ENCODE measurements around the gene TBC1D20. TPM values are rescaled to one million over a fixed set of nuclear protein-coding genes. Genes with fewer than 3 reads are reported as not detected.

TBC1D20 gene
- total RNA-seq, 1 donor from 2014 or later = 20.9 TPM

DNA sequence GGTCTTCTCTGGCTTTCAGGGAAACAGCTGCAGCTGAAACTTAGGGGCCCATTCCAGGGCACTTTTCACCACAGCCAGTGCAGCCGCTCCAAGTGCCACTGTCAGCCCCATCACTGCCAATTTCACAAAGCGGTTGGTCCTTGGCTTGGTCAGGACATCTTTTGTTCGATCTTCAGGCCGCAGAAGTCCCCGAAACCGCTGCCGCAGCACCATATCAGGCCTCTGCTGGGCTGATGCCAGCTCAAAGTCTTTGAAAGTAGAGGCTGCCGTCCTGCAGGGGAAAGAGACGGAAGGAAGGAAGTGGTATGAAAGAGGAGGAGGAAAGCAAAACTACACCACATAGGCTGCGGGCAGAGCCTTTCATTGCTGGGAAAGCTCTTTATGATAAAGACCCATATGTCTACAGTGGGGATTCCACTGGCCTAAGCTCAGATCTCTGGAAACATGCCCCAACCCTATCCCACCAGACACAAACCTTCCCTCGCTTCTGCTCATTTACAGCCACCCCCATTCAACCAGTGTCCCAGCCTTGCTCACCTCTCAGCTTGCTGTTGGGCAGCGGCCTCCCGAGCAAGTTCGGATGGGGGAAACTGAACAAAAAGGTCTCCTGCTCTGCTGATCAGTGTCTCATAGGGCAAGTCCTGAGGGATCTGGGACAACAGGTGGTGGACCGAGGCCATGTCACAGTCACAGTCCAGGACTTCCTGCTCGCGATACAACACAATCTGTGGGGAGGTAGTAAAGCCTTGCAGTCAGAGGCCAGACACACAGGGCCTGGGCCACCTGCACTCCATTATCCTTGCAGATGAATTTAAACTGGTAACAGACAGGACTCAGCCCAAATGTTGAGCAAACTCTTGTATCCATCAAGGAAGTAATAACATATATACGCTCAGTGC, 23.5 kb downstream of the TBC1D20 start:
- DNase-seq (ENCODE audit: low spot score) = peak; percentile 30

DNA sequence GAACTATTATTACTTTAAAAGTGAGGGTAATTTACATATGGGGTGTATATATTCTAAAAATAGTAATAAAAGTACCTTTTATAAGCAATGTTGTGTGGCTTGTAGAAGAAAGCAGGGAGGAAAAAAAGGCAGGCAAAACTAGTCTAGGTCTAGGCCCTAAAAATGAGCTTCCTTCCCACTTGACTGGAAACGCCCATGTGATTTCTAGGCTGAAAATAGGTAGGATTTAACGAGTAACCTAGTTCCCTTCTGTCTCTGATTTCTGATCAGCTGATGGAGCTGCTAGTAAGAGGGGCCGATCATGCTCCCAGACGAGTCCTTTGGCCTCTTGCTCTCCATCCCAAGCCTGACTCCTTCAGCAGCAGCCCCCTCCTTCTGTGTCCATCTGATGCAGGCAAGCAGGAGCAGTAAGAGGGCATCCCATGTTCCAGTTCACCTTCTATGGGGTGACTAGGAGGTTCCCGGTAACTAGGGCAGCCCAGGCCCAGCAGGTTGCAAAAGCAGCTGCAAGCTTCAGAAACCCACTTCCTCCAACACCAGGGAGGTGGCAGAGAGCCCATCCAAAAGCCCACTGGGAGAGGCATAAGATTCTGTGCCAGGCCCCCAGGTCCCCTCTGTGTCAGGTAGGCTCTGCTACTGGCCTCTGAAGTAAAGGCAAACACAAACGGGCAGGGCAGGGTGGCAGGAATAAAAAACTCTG, 24.4 kb downstream of the TBC1D20 start:
- DNase-seq (ENCODE audit: low spot score) = no peak

DNA sequence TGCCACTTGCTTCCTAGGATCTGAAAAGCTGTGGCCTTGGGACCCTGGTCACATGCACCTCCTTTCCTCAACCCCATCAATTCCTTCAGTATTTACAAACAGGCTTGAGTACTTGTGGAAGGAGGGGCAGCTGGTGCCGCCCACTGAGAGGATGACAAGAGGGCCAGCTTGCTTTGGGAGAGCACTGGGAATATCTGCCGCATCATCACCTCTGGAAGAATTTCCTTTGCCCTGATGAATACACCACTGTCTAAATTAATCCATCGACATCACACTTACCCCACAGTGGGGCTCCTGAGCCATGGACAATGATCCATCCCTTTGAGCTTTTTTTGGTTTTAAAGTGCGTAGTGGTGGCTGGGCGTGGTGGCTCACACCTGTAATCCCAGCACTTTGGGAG, 25.9 kb downstream of the TBC1D20 start:
- DNase-seq (ENCODE audit: low spot score) = no peak

DNA sequence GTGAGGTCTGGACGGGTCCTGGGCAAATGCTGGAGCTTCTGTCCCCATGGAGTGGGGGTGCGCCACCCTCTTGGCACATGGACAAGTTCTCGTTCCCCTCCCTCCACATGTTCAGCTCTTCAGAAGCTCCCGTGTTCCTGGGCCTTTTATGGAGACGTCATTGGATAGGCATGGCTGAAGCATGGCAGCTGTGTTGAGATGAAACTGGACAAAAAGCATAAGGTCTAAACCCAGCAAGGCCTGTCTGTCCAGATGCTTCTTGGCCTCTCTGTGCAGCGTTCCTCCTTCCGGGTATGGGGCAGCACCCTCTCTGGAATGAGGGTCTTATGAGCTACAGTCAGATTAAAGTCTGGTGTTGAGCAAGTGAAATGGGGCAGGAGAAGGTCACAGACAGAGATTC, 26.8 kb downstream of the TBC1D20 start:
- DNase-seq (ENCODE audit: low spot score) = no peak

DNA sequence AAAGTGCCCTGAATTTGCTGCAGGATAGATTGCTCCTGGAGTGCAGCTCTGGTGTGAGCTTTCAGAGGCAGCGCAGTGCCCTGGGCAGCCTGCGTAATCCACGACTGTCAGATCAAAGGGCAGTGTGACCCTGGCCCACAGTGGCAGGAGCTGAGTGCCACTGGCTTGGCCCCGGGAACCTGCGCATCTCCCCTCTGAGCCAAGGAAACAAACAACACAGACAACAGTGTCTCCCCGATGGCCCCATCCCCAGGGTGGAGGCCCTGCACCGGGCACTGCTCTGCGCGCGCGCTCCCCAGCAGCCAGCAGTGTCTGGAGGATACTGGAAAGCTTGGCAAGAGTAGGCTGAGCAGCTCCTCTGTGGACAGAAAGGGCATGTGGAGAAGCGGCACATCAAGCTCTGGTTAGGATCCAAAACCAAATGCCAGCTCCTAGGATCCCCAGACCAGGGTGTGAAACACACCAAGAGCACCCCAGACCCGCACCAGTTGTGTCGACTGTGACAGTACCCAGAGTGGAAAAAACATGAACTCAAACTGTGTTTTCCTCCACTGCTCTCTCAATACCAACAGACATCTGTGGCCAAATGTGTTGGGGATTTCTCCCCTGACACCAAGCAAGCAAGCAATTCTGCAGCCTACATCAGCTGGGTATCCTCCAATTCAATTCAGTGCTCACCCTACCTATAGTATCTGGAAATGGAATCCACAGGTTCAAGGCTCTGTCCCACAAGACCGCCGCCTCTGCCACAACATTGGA, 27.5 kb downstream of the TBC1D20 start:
- DNase-seq (ENCODE audit: low spot score) = no peak

DNA sequence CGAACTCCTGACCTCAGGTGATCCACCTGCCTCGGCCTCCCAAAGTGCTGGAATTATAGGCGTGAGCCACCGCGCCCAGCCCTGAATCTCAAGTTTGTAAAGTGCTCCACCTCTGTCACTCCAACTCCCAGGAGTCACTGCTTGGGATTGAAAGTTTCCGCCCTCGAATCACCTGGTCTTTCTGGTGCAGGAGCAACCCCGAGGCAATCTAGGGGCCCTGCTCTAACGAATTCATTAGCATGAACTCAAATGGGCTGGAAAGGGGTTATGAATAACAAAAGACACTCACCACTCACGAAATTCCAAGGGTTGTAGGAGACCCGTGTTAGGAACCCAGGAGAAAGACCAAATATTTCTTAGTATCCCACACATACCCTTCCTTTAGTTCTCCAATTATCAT, 28.1 kb downstream of the TBC1D20 start:
- DNase-seq (ENCODE audit: low spot score) = no peak

DNA sequence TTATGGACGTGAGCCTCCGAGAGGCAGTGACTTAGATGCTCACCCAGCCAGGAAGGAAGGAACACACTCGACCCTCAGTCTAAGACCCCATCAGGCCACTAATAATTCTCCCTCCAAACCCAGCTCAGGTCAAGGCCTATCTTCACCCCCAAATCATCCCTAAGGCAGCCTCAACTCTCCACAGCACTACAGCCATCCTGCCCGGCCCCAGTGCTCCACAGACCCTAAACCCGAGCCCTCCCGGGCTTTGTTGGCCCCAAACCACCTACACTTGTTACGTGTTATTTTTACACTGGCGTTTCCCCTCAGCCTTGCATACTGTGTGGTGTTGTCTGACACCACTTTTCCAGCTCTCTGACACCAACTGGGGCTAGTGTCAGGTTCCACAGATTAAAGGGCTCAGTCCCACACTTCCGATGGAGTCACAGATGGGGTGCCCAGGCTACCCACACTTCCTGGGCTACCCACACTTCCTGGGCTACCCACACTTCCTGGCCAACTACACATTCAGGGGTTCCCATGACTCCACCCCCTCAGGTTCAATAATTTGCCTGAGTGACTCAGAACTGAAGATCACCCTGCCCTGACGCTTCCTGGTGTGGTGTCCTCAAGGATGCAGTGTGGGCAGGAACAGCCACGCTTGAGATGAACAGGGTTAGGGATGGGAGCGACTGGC, 28.9 kb downstream of the TBC1D20 start:
- DNase-seq (ENCODE audit: low spot score) = no peak

DNA sequence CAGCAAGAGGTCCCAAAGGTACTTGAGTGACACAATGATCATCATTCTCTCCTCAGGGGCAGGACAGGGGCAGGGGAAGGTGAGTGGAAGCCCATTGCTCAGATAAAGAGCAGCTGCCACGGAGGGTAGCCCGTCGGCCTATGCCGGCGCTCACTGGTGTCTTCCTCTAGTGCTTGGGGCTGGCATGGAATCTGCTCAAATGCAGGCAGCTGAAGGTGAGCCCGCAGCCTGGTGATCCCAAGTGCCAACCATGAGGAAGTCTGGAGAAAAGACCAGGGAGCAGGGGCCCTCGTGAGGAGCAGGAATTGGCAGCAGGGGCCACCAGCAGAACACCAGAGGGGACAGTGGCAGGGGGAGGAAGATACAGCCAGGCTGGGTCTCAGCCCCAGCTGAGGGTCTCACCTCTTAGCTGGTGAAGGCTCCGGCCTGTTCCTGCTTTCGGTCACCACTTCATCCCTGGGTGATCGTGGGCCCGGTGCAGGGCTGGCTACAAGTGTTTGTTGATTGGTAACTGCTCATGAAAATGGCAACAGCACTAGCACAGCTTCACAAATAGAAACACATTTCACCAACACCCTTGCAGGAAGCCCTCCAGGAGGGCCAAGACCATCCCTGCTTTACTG, 29.5 kb downstream of the TBC1D20 start:
- no peak for DNase-seq (ENCODE audit: low spot score)

DNA sequence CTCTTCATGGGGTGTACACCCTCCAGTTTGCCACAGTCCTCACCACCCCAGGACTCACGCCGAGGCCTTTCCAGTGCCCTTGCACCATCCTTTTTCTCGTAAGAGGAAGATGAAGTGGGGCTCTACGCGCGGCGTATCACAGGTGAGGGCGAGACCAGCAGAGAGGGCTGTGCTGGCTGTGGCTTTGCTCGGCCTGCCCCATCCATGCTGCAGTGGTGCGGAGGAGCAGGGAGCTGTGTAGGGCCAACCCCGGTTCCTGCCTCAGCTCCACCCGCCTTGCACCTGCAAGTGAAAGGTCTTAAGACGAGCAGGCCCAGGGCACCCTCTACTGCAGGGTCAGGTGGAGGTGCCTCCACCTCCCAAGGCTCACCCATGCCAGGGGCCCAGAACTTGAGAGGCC, 30.1 kb downstream of the TBC1D20 start:
- no peak for DNase-seq (ENCODE audit: low spot score)

DNA sequence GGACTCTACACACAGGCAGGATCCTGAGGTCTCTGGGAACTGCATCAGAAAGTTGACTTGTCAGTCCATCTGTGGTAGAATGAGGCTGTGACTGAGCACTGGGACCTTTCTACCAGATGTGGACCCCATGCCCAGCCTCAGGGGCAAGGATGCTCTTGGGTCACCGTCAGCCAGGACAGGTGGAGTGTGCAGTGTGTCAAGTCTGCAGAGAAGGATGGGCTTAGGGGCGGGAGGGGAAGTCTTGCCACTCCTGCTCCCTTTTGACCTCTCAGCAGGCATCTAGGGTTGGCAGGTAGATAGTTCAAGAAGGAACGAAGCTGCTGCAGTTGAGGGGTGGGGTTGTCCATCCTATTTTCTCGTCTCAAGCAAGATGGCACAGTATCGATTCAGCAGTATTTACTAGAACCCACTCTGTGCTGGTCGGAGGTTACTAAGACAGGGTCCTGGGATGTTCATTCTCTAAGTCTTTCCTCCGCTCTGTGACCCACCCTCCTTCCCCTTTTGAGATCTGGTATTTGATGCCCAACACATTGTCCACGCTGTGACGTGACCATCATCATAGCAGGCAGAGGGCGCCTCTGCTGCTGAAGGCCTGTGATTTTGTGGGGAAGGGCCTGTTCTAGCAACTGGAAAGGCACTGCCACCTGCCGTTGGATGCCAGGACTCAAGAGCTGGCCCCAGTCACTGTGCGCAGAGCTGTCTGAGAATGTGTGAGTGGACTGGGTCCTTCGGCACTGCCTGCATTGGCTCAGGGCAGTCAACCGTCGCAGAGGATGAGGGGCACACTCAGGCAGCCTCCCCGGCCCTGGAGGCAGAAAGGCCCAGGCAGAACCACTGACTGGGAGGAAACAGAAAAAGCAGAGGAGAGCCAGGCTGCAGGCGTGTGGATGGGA, 31.1 kb downstream of the TBC1D20 start:
- DNase-seq (ENCODE audit: low spot score) = peak; percentile 69

DNA sequence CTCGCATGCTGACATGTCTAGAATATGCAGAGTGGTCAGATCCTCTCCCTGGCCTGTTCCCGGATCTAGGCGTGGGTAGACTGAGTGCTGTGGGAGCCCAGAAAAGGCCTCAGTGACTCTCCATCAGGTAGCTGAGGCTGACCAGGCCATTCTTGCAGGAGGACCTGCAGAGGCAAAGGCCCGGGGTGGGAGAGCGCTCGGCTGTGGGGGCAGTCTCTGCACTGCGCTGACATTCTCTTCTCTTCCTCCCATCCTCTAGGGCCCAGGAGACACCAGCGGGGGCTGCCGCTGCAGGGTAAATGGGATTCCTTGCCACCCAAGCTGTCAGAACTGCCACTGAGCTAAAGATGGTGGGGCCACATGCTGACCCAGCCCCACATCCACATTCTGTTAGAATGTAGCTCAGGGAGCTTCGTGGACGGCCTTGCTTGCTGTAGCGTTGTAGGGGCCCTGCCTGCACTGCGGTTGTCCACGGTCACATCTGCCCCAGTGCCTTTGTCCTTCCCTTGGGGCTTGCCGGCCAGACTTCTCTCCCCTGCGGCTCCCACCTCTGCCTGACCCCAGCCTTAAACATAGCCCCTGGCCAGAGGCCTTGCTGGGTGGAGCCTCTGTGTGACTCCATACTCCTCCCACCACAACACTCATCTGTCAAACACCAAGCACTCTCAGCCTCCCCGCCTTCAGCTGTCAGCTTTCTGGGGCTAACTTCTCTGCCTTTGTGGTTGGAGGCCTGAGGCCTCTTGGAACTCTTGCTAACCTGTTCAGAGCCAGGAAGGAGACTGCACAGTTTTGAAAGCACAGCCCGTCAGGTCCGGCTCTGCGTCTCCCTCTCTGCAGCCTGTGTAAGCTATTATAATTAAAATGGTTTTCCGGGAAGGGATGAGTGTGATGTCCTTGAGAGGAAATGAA, 32.0 kb downstream of the TBC1D20 start:
- no peak for DNase-seq (ENCODE audit: low spot score)

DNA sequence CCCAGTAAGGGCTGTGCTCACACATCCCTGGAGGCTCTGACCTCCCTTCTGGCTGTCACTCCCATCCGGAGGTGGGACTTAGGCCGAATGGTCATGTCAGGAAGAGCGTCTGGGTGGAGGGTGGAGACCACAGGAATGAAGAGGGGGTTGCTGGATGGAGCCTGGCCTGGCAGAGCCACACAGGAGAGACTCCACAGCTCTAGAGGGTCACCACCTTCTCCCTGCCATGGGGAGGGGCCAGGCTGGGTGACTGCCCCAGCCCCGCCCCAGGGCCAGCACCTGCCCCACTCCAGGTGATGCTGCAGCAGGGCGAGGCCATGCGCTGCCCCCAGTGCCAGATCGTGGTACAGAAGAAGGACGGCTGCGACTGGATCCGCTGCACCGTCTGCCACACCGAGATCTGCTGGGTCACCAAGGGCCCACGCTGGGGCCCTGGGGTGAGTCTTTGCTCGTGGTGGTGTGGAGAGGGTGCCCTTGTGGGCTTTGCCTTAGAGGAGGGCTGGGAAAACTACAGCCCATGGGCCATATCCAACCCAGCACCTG, 33.6 kb downstream of the TBC1D20 start:
- DNase-seq (ENCODE audit: low spot score) = no peak

DNA sequence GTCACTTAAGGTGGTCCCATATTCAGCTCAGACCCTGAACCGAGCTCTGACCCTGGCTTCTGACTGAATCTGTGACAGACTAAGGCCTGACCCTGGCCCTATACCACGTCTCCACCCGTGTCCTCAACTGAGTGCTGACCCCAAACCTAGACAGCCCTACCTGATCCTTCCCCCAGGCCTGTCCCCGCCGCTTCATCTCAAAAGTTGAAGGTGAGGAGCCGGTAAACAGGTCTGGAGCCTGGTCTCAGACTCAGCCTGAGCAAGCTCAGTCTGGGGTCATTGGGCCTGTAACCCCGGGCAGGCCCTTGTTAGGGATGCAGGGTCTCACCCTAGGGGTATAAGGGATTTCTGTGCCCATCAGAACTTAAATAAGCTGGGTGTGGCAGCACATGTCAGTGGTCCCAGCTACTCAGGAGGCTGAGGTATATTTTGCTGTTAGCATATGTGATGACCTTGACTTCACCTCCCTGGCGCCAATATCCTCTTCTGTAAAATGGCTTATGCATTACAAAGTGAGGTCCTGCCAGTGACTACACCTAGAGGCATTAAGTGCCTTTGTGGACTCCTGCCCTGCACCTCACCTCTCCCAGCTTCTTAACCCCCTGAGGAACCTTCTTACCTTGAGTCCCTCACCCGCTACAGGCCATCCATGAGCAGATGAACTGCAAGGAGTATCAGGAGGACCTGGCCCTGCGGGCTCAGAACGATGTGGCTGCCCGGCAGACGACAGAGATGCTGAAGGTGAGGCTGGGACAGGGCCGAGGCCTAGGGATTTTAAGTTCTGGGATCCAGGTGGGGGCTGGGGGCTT, 34.3 kb downstream of the TBC1D20 start:
- DNase-seq (ENCODE audit: low spot score) = no peak

DNA sequence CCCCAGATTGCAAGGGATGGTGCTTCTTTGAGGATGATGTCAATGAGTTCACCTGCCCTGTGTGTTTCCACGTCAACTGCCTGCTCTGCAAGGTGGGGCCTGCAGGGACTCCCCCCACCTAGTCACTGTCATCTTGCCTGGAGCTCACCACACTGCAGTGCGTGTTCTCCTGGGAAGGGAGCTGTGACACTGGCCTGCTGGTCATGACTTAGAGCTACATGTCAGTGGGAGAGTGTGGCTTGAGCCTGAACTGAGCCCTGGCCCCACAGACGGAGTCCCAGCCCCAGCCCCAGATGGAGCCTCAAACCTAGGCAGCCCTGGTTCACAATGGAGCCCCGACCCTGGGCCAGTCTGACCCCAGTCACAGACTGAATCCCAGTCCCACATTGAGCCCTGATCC, 34.9 kb downstream of the TBC1D20 start:
- DNase-seq (ENCODE audit: low spot score) = no peak

DNA sequence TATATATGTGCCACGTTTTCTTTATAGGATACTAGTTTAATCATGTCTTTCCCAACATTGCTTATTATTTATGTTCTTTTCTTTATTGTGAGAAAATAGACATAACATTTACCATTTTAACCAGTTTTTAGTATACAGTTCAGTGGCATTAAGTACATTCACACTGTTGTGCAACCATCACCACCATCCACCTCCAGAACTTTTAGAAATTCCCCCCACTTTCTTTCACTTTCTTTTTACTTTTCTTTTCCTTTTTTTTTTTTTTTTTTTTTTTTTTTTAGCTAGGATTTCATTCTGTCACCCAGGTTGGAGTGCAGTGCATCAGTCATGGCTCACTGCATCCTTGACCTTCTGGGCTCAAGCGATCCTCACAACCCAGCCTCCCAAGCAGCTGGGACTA, 35.8 kb downstream of the TBC1D20 start:
- no peak for DNase-seq (ENCODE audit: low spot score)

DNA sequence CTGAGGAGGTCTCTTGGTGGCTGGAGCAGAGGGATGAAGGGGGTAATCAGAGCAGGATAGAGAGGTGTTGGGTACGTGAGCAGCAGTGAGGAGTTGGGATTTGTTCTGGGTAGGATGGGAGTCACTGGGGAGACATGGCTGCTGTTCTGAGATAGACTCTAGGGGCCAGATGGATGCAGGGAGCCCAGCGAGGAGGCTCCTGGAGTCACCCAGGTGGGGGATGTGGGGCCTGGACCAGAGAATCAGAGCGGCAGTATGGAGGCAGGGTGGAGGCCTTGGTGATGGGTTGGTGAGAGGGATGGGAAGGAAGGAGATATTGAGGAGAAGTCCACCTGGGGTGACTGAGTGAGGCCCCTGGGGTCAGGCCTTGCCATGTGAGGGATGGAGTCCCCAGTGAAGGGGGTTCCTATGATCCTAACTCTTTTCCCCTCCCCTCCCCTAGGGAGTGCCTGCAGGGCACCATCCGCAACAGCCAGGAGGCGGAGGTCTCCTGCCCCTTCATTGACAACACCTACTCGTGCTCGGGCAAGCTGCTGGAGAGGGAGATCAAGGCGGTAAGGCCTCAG, 40.6 kb downstream of the TBC1D20 start:
- DNase-seq (ENCODE audit: low spot score) = no peak

DNA sequence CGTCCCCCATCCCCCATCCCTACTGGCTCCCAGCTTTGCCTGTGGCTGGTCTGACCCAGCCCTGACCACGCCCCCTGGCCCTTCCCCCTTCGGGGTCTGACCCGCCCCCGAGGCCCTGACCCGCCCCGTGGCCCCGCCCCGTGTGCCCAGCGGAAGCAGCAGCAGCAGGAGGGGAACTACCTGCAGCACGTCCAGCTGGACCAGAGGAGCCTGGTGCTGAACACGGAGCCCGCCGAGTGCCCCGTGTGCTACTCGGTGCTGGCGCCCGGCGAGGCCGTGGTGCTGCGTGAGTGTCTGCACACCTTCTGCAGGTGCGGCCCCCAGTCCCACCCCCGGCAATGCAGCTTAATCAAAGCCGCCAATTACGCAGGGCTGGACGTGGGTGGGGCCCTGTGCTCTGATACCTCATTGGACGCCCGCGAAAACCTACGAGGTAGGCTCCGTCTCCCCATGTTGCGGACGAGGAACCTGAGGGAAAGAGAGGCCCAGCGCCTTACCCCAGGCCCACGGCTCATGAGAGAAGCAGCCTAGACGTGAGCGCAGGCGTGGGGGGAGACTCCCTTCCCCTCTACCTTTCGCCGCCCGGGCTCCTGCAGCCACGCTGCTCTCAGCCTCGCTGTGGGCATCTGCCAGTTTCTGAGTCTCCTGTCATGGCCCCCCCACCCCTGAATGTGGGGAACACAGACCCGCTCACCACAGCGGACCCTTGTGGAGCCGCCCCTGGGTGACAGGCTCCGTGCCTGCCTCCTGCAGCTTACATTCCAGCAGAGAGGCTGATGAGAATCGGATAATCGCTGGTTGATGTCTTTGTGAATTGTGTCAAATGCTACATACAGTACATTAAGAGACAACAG, 41.4 kb downstream of the TBC1D20 start:
- no peak for DNase-seq (ENCODE audit: low spot score)

All from umbilical cord (tissue), 2 donors.